ENCODE results near the gene SYNPO2.

The SYNPO2 gene

GRCh38 chr4:118921786-118922185 lies 33.1 kb downstream of the SYNPO2 start:
- DNase-seq: no peak
- in situ Hi-C loops (cut with HindIII; ENCODE audit: low pct_ligation_motif_present, low sequenced_read_pairs): no loop called here
- Histone ChIP-seq H3K4me3 (ENCODE audit: low read depth, low read length) (no peak overlapping the region), H3K27me3 (replicated peaks) (no peaks in the 10 kb centered on the region), H3K27ac (no peak overlapping the region), H3K36me3 (replicated peaks) (no peaks in the 10 kb centered on the region)
- no peak for TF ChIP-seq CTCF (IDR thresholded peaks at IDR 0.05; ENCODE audit: low read depth, low read length, missing control alignments)

- in situ Hi-C loops (cut with HindIII; ENCODE audit: low pct_ligation_motif_present, low sequenced_read_pairs): no loop called here
- no peaks in the 10 kb centered on the region for H3K36me3 ChIP-seq (replicated peaks)
- no peak for DNase-seq
- TF ChIP-seq CTCF (IDR thresholded peaks at IDR 0.05; ENCODE audit: low read depth, low read length, missing control alignments): no peak
- H3K27me3 ChIP-seq (replicated peaks): no peaks in the 10 kb centered on the region
- H3K4me3 ChIP-seq (ENCODE audit: low read depth, low read length): no peak overlapping the region
- no peak overlapping the region for H3K27ac ChIP-seq
These were observed 35.2 kb downstream of the SYNPO2 start for GRCh38 chr4:118923891-118924290.

- no peak for DNase-seq
- Histone ChIP-seq H3K36me3 (replicated peaks) (no peaks in the 10 kb centered on the region), H3K4me3 (ENCODE audit: low read depth, low read length) (no peak overlapping the region), H3K27me3 (replicated peaks) (no peaks in the 10 kb centered on the region), H3K27ac (no peak overlapping the region)
- no peak for TF ChIP-seq CTCF (IDR thresholded peaks at IDR 0.05; ENCODE audit: low read depth, low read length, missing control alignments)
- in situ Hi-C loops (cut with HindIII; ENCODE audit: low pct_ligation_motif_present, low sequenced_read_pairs): no loop called here
These were observed 39.3 kb downstream of the SYNPO2 start for GRCh38 chr4:118927974-118928373.

GRCh38 chr4:118930255-118930654 lies 41.6 kb downstream of the SYNPO2 start:
- in situ Hi-C loops (cut with HindIII; ENCODE audit: low pct_ligation_motif_present, low sequenced_read_pairs): no loop called here
- no peak for TF ChIP-seq CTCF (IDR thresholded peaks at IDR 0.05; ENCODE audit: low read depth, low read length, missing control alignments)
- Histone ChIP-seq H3K27me3 (replicated peaks) (no peaks in the 10 kb centered on the region), H3K4me3 (ENCODE audit: low read depth, low read length) (no peak overlapping the region), H3K27ac (no peak overlapping the region), H3K36me3 (replicated peaks) (no peaks in the 10 kb centered on the region)
- no peak for DNase-seq

GRCh38 chr4:118931786-118932185 lies 43.1 kb downstream of the SYNPO2 start:
- no peak for TF ChIP-seq CTCF (IDR thresholded peaks at IDR 0.05; ENCODE audit: low read depth, low read length, missing control alignments)
- H3K27ac ChIP-seq: no peak overlapping the region
- in situ Hi-C loops (cut with HindIII; ENCODE audit: low pct_ligation_motif_present, low sequenced_read_pairs): no loop called here
- H3K36me3 ChIP-seq (replicated peaks): no peaks in the 10 kb centered on the region
- DNase-seq: no peak
- no peaks in the 10 kb centered on the region for H3K27me3 ChIP-seq (replicated peaks)
- no peak overlapping the region for H3K4me3 ChIP-seq (ENCODE audit: low read depth, low read length)

GRCh38 chr4:118935819-118936218 lies 47.2 kb downstream of the SYNPO2 start:
- H3K36me3 ChIP-seq (replicated peaks): no peaks in the 10 kb centered on the region
- in situ Hi-C loops (cut with HindIII; ENCODE audit: low pct_ligation_motif_present, low sequenced_read_pairs): no loop called here
- H3K27ac ChIP-seq: no peak overlapping the region
- no peaks in the 10 kb centered on the region for H3K27me3 ChIP-seq (replicated peaks)
- TF ChIP-seq CTCF (IDR thresholded peaks at IDR 0.05; ENCODE audit: low read depth, low read length, missing control alignments): no peak
- no peak for DNase-seq
- H3K4me3 ChIP-seq (ENCODE audit: low read depth, low read length): no peak overlapping the region
